GM18951 (cell line): ENCODE measurements around the gene LAIR1.

Source experiments
- POLR2A ChIP-seq: IDR thresholded peaks from 4 replicates; pipeline ENCODE4 v1.6.1; 2011; ENCODE audit warnings: mild to moderate bottlenecking; ENCODE audit not compliant: insufficient read length, insufficient read depth; ENCODE audit errors: extremely low read depth
- in situ Hi-C: fragments of 300-500 bp; cut with MboI; formaldehyde crosslinking; loops from one replicate; pipeline ENCODE4 v1.12.0; 2022; ENCODE audit warnings: low sequenced_read_pairs, mixed read lengths, inconsistent platforms; ENCODE audit not compliant: unreplicated experiment

LAIR1 gene

GRCh38 chr19:54309811-54310210 lies 54.9 kb downstream of the LAIR1 start:
- in situ Hi-C loops, result no loop called here
- TF ChIP-seq POLR2A, result no peak

- no peak for TF ChIP-seq POLR2A
- in situ Hi-C loops, result no loop called here
Measured at GRCh38 chr19:54307389-54308020, 57.2 kb downstream of the LAIR1 start.

- in situ Hi-C loops, result no loop called here
- TF ChIP-seq POLR2A, result no peak
Measured at GRCh38 chr19:54305141-54305540, 59.6 kb downstream of the LAIR1 start.

- in situ Hi-C loops, result no loop called here
- no peak for TF ChIP-seq POLR2A
Measured at GRCh38 chr19:54302257-54302656, 62.5 kb downstream of the LAIR1 start.
